Fibroblast of villous mesenchyme (primary cell): Measurements from ENCODE around the gene ABHD17B. TPM values are rescaled to one million over a fixed set of nuclear protein-coding genes. Genes with fewer than 3 reads are reported as not detected.

Source experiments
- DNase-seq: peaks from one replicate; pipeline ENCODE4 v3.0.0-alpha.2; 2010; ENCODE audit warnings: low read depth
- H3K4me3 ChIP-seq: 2 replicates; pipeline ENCODE4 v1.5.1; 2011; ENCODE audit warnings: low read depth, mild to moderate bottlenecking, low read length
- CTCF ChIP-seq: IDR thresholded peaks from 2 replicates; pipeline ENCODE4 v1.5.1; 2012; ENCODE audit warnings: low read depth, mild to moderate bottlenecking, low read length; ENCODE audit not compliant: insufficient read depth
- total RNA-seq: library from RNA; depleted of rRNA; stranded (reverse); fragments of >200 nt; gene quantifications from 2 replicates; pipeline ENCODE4 v1.2.3, GENCODE V29; 2012

ABHD17B gene
- total RNA-seq, 1 donor = 27.2 TPM

GRCh38 chr9:71885467-71885866 is 25.5 kb downstream of the ABHD17B start:
- TF ChIP-seq CTCF = no peak
- no peak overlapping the region for H3K4me3 ChIP-seq
- DNase-seq = no peak

- no peak for DNase-seq
- H3K4me3 ChIP-seq = no peak overlapping the region
- no peak for TF ChIP-seq CTCF
Observed at GRCh38 chr9:71884005-71884404, 27.0 kb downstream of the ABHD17B start.

- TF ChIP-seq CTCF = no peak
- DNase-seq = no peak
- no peak overlapping the region for H3K4me3 ChIP-seq
Observed at GRCh38 chr9:71879644-71880174, 31.3 kb downstream of the ABHD17B start.

- TF ChIP-seq CTCF = no peak
- H3K4me3 ChIP-seq = no peak overlapping the region
- DNase-seq = no peak
Observed at GRCh38 chr9:71878327-71879274, 32.4 kb downstream of the ABHD17B start.

GRCh38 chr9:71876829-71877228 is 34.2 kb downstream of the ABHD17B start:
- no peak overlapping the region for H3K4me3 ChIP-seq
- no peak for DNase-seq
- TF ChIP-seq CTCF = no peak

GRCh38 chr9:71876106-71876505 is 34.9 kb downstream of the ABHD17B start:
- no peak for DNase-seq
- TF ChIP-seq CTCF = no peak
- no peak overlapping the region for H3K4me3 ChIP-seq
